H1 (cell line): ENCODE measurements around the gene JPH2.

Experiments used
- ATF3 ChIP-seq: IDR thresholded peaks from 2 replicates; pipeline ENCODE4 v1.6.1; 2011; ENCODE audit warnings: low read depth, mild to moderate bottlenecking, low read length; ENCODE audit not compliant: insufficient read depth
- CEBPB ChIP-seq: IDR thresholded peaks from 2 replicates; pipeline ENCODE4 v1.6.1; 2012; ENCODE audit warnings: low read depth, low read length
- CTCF ChIP-seq, 3 experiments: IDR thresholded peaks; 1 replicate in 2 of 3; 2 replicates in 1 of 3; pipeline versions ENCODE4 v1.5.1 to v1.6.1; 2011; ENCODE audit warnings: low read length in 3 of 3, mild to moderate bottlenecking in 3 of 3, inconsistent platforms in 2 of 3, low read depth in 1 of 3, moderate library complexity in 1 of 3; ENCODE audit not compliant: insufficient read depth in 1 of 3; ENCODE audit errors: control extremely low read depth in 1 of 3
- EP300 ChIP-seq, 2 experiments: IDR thresholded peaks; 1 replicate in 1 of 2; 2 replicates in 1 of 2; pipeline ENCODE4 v1.6.1; 2011 to 2012; ENCODE audit warnings: low read depth in 2 of 2, low read length in 2 of 2, mild to moderate bottlenecking in 2 of 2, borderline replicate concordance in 1 of 2, inconsistent platforms in 1 of 2, moderate library complexity in 1 of 2
- EZH2 ChIP-seq: fragments of 200-600 bp; sonication (generic); IDR thresholded peaks from 2 replicates; pipeline ENCODE4 v1.7.1; 2012; ENCODE audit warnings: low read depth, mild to moderate bottlenecking, moderate library complexity, low read length, inconsistent platforms; ENCODE audit not compliant: severe bottlenecking
- KDM4A ChIP-seq: IDR thresholded peaks from one replicate; pipeline ENCODE4 v1.7.1; 2012; ENCODE audit warnings: low read depth, mild to moderate bottlenecking, moderate library complexity, low read length, inconsistent platforms; ENCODE audit not compliant: severe bottlenecking
- NRF1 ChIP-seq: IDR thresholded peaks from 2 replicates; pipeline ENCODE4 v1.6.1; 2011; ENCODE audit warnings: mild to moderate bottlenecking, low read depth, low read length, improper control_type of control experiment
- PHF8 ChIP-seq: fragments of 200-600 bp; sonication (generic); conservative IDR thresholded peaks from 2 replicates; pipeline ENCODE4 v1.7.1; 2012; ENCODE audit warnings: low read depth, mild to moderate bottlenecking, inconsistent platforms, low read length, moderate library complexity
- POLR2AphosphoS5 ChIP-seq: IDR thresholded peaks from 2 replicates; pipeline ENCODE4 v1.6.1; 2011; ENCODE audit warnings: low read depth, low read length
- SIN3A ChIP-seq, 2 experiments: IDR thresholded peaks in 1 of 2; conservative IDR thresholded peaks in 1 of 2; 2 replicates each; pipeline ENCODE4 v1.6.1; 2011 to 2012; ENCODE audit warnings: low read length in 2 of 2, improper control_type of control experiment in 1 of 2, low read depth in 1 of 2, mild to moderate bottlenecking in 1 of 2
- SP2 ChIP-seq: IDR thresholded peaks from 2 replicates; pipeline ENCODE4 v1.6.1; 2012; ENCODE audit warnings: mild to moderate bottlenecking, low read length, inconsistent platforms
- TAF1 ChIP-seq: IDR thresholded peaks from 2 replicates; pipeline ENCODE4 v1.6.1; 2011; ENCODE audit warnings: mild to moderate bottlenecking, low read depth, low read length
- TBP ChIP-seq: IDR thresholded peaks from 2 replicates; pipeline ENCODE4 v1.6.1; 2011; ENCODE audit warnings: low read depth, low read length, improper control_type of control experiment

GRCh38 chr20:44180814-44181213 is 6.2 kb downstream of the JPH2 start:
- no peak for TF ChIP-seq CTCF (IDR thresholded peaks at IDR 0.05; ENCODE audit: control extremely low read depth in 1 of 3, insufficient read depth in 1 of 3, low read depth in 1 of 3, low read length in 3 of 3)
- TF ChIP-seq CEBPB = no peak
- no peak for TF ChIP-seq SP2
- no peak for TF ChIP-seq TBP
- TF ChIP-seq PHF8 = no peak
- no peak for TF ChIP-seq EZH2
- no peak for TF ChIP-seq ATF3
- no peak for TF ChIP-seq KDM4A
- TF ChIP-seq POLR2AphosphoS5 = no peak
- no peak for TF ChIP-seq SIN3A (conservative IDR thresholded peaks at IDR 0.05 in 1 of 2, IDR thresholded peaks at IDR 0.05 in 1 of 2; ENCODE audit: low read depth in 1 of 2, low read length in 2 of 2)
- no peak for TF ChIP-seq NRF1
- no peak for TF ChIP-seq TAF1
- TF ChIP-seq EP300 (IDR thresholded peaks at IDR 0.05; ENCODE audit: borderline replicate concordance in 1 of 2, low read depth in 2 of 2, low read length in 2 of 2) = no peak
